Inferior parietal cortex (tissue), 1 donor: ENCODE data around the gene C6orf132.

Source experiments
- DNase-seq: peaks from one replicate; pipeline ENCODE4 v3.0.0-alpha.2; 2016; ENCODE audit errors: extremely low spot score

Gene C6orf132

DNA sequence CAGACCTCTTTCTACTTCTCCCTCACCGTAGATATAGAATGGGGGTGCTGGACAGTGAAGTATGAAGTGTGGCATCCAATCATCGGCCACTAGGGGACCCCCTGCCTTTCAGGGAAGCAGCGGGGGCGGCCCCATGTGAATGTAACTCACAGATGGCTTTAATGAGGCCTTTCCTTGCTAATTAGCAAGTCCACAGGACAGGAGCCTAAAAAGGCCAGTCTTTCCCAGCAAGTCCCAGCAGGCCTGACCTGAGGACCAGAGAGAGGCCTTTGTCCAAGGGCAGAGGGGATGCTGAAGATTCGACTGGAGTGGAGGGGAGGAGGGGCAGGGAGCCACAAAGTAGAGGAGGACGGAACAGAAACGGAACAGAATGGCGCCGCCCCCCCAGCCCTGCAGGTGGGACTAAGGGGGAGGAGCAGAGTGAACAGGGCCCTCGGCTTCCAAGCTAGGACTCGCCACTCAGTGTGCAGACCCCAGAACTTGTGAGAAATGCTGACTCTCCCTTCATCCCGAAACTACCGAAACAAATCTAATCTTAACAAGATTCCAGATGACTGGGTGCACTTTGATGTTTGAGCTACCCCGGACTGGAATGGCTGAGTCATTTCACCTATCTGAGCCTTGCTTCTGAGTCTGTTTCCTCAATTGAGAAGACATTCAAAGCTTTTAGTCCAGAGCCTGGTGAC lies 5.8 kb downstream of the C6orf132 start:
- no peak for DNase-seq

DNA sequence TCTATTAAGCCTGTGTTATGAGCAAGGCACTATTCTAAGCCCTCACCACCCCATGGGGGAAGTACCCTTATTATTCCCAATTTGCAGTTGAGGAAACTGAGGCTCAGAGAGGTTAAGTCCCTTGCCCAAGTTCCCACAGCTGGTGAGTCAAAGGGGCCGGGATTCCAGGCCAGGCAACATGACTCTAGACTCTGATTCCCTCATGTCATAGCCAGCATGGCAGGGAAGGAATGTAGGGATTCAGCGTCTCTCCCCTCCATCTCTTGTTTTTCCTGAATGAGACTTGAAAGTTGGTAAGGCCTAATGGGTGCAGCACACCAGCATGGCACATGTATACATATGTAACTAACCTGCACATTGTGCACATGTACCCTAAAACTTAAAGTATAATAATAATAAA lies 6.7 kb downstream of the C6orf132 start:
- no peak for DNase-seq

GRCh38 chr6:42135161-42135560 lies 7.3 kb downstream of the C6orf132 start:
- no peak for DNase-seq

DNA sequence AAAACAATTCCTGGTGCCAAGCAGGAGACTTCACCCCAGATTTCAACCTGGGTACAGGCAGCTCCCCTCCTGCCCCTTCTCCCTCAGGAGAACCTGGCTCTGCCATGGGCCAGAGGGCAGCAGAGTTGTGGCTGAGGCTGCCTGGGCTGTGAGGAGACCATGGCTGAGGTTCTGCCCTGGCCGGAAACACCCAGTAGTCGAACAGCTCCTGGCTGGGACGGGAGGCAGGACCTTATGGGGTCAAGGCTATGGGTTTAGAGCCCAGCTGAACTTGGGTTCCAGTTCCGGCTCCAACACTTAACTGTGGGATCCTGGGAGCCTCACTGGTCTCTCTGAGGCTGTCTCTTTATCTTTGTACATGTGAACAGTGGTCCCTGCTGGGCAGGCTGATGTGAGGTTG lies 8.5 kb downstream of the C6orf132 start:
- no peak for DNase-seq

DNA sequence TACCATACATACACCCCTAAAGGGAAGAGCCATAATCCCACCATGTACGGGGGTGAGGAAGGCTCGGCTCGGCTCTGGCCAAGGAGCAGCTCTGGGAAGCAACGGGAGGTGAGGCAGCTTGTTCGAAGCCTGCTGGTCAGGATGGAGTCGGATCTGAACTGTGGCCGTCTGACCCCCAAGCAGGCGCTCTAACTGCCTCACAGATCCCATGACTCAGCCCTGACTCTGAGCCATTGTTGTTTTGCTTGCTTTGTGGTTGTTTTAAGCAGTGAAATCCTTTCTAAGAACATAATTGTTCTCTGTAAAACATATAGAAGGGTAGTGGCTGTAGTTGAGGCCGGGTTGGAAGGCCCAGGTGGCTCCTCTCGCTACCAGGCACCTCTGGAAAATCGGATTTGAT lies 10.9 kb downstream of the C6orf132 start:
- no peak for DNase-seq

DNA sequence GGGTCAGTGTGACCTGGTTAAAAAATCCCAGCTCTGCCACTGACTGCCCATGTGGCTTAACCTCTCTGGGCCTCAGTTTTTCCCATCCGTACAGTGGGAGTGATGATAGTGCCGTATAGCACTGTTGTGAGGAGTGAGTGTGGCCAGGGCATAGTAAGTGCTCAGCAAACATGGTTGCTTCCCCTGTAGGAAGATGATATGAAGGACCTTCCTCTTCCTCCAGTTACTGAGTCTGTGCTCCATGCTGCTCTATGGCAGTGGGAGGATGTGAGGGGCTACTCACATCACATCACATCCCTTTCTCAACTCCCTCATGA lies 13.1 kb downstream of the C6orf132 start:
- DNase-seq: no peak

DNA sequence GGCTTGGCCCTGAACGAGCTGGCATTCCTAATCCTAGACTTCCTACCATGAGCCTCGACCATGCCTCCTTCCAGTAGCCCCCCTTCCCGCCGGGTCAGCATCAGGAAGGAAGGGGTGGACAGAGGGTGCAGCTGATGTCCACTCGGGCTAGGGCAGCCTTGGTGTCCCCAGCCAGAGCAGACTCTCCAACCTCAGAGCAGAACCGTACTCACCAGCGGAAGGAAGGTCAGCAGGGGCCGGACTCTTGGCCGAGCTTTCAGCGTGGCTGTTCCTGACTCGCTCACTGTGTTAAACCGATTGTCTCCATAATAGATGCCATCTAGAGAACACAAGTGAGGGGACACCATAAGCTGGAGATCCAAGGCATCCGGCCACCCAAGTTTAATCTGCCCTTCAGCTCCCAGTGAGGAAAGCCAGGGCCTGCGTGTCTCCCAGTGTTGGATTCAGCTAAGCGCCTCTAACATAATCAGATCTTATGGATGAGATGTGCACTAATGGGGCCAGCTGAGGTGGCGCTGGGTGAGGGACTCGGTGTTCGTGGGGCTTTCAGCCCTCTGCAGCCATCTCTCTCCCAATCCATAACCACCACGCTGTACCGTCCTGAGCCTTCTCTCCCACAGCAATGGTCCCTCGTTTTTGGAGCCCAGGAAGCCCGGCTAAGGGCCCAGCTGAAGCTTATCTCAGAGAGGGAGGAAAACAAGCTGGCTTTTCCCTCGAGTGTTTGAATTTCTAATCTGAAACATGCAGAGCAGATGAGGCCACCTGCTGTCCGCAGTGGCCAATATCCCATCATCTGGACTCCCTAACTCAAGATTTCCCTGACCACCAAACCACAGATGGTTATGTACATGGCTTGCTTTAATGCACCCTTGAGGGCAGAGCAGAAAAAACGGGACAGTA lies 13.7 kb downstream of the C6orf132 start:
- DNase-seq: no peak

- DNase-seq: no peak
Observed at GRCh38 chr6:42125663-42126062, 16.8 kb downstream of the C6orf132 start.

DNA sequence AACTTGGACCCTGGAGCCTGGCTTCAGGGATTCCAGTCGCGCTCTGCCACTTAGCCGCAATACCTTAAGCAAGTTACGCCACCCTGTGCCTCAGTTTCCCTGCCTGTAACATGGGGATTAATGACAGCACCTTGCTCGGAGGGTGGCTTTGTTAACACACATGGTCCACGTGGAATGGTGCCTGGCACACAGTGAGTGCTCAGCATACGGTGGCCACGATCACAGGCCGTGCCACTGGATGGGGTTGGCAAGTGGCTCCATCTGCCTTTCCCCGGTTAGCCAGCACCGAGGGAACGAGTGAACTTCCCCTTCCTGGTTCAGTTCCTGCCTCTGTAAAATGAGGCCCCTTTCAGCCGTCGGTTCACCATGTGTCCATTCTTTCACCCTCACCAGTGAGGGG lies 17.2 kb downstream of the C6orf132 start:
- no peak for DNase-seq

DNA sequence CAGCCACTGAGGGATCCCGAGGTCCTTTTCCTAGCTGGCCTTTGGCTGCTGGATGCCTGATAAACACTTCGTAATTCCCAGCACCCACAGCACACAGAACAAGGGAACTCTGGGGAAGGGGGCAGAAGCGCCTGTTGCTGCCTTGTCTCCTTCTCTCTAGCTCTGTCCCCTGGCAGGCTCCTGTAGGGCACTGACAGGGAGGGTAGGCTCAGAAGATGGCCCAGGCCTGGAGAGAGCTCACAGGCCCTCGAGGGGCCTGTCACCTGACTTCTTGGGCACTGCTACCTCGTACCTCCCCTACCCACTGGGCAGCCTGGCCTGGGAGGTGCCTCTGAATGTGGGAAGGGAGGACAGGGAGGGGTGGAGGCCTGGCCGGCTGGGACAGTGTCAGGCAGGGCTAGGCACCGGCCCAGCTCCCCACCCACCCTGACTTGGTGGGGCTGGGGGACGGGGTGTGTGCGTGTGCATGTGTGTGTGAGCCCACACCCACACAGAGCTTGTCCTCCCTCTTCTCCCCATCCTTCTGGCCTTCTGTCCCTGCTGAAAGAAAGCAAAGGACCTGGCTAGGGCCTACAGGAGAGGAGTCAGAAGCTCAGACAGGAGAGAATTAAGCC lies 18.1 kb downstream of the C6orf132 start:
- DNase-seq: no peak

DNA sequence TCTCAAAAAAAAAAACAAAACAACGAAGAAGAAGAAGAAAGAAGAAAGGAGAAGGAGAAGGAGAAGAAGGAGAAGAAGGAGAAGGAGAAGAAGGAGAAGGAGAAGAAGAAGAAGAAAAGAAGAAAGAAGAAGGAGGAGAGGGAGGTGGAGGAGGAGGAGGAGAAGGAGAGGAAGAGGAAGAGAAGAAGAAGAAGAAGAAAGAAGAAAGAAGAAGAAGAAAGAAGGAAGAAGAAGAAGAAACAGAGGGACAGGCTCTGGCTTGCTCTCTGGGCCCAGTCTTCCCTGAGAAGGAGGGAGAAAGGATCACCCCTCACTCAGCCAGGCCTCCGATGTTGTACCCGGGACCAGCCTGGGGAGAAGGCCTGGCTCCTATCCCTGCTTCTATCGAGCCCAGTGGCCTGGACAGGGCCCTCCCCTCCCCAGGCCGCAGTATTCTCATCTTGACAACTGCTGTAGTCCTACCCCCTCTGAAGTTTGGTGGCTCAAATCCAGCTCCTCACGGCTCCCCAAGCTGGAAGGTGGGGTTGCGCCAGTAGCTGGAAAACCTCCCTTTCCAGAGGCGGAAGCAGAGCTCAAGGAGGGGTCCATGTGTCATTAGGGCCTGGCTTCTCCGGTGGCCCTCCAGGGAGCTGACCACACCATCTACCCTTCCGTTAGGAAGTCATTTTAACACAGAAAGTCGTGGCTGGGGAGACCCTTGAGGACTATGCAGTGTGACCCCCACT lies 18.9 kb downstream of the C6orf132 start:
- DNase-seq: no peak

- DNase-seq: no peak
Observed at GRCh38 chr6:42120895-42121865, 21.2 kb downstream of the C6orf132 start.

- DNase-seq: no peak
Observed at GRCh38 chr6:42118162-42119001, 24.0 kb downstream of the C6orf132 start.

- DNase-seq: no peak
Observed at GRCh38 chr6:42117843-42118161, 24.6 kb downstream of the C6orf132 start.

GRCh38 chr6:42113936-42114636 lies 28.3 kb downstream of the C6orf132 start:
- no peak for DNase-seq

- no peak for DNase-seq
Observed at GRCh38 chr6:42112351-42112750, 30.1 kb downstream of the C6orf132 start.

- no peak for DNase-seq
Observed at GRCh38 chr6:42110683-42111082, 31.7 kb downstream of the C6orf132 start.

GRCh38 chr6:42108071-42108470 lies 34.3 kb downstream of the C6orf132 start:
- no peak for DNase-seq

- DNase-seq: no peak
Observed at GRCh38 chr6:42106112-42107023, 36.1 kb downstream of the C6orf132 start.
